Prostate gland (tissue), 2 donors: ENCODE data around the gene ANKRD6. TPM values are rescaled to one million over a fixed set of nuclear protein-coding genes. Genes with fewer than 3 reads are reported as not detected.

Experiments used
- DNase-seq: peaks from one replicate; pipeline ENCODE4 v3.0.0-alpha.2; 2019; ENCODE audit warnings: low spot score
- H3K27ac ChIP-seq, 2 donors: fragments of 200-600 bp; sonication (generic); 2 replicates each; pipeline ENCODE4 v1.5.1; 2017 to 2019
- H3K27me3 ChIP-seq: fragments of 200-600 bp; sonication (generic); replicated peaks from 2 replicates; pipeline ENCODE4 v1.5.1; 2019; ENCODE audit not compliant: insufficient read depth
- H3K36me3 ChIP-seq, 2 donors: fragments of 200-600 bp; sonication (generic); 1 replicate in 1 of 2; 2 replicates in 1 of 2; pipeline versions ENCODE4 v1.5.1 to v1.8.1; 2017 to 2019
- H3K4me1 ChIP-seq: fragments of 200-600 bp; sonication (generic); replicated peaks from 2 replicates; pipeline ENCODE4 v1.5.1; 2019
- H3K4me3 ChIP-seq, 2 donors: fragments of 200-600 bp; sonication (generic); 2 replicates each; pipeline ENCODE4 v1.5.1; 2017 to 2019
- H3K9me3 ChIP-seq: fragments of 200-600 bp; sonication (generic); 2 replicates; pipeline ENCODE4 v1.5.1; 2017
- CTCF ChIP-seq, 4 experiments: fragments of 200-600 bp in 2 of 4; fragments of 450-650 bp in 2 of 4; sonication (generic) in 2 of 4; IDR thresholded peaks; 1 replicate in 3 of 4; 2 replicates in 1 of 4; pipeline ENCODE4 v1.5.1; 2016 to 2019; ENCODE audit warnings: antibody characterized with exemption in 4 of 4, mild to moderate bottlenecking in 2 of 4, moderate library complexity in 2 of 4
- POLR2A ChIP-seq: fragments of 450-650 bp; IDR thresholded peaks from one replicate; pipeline ENCODE4 v1.6.1; 2016; ENCODE audit warnings: antibody characterized with exemption, mild to moderate bottlenecking
- POLR2AphosphoS5 ChIP-seq: sonication (generic); formaldehyde crosslinking; IDR thresholded peaks from one replicate; pipeline ENCODE4 v1.6.1; 2017; ENCODE audit warnings: antibody characterized with exemption
- WGBS: methylation state at CpG from one replicate; pipeline ENCODE4 v1.1.5; 2018; 5-methylcytosine and 5-hydroxymethylcytosine counted together
- intact Hi-C: fragments of 100-400 bp; cut with DNase I; formaldehyde crosslinking; loops from one replicate; pipeline ENCODE4 v1.14.2; 2022
- total RNA-seq, 2 donors: library from RNA; depleted of rRNA; stranded (reverse); fragments of >200 nt; gene quantifications; one replicate each; pipeline ENCODE4 v1.1.0, GENCODE V29; 2016

The ANKRD6 gene
- total RNA-seq, 2 donors from 2014 or later: 11.9 to 30.9 TPM

- Histone ChIP-seq H3K36me3 (no peaks in the 10 kb centered on the region), H3K4me3 (no peak overlapping the region), H3K9me3 (no peaks in the 10 kb centered on the region), H3K27ac (no peak overlapping the region), H3K4me1 (no peaks in the 10 kb centered on the region), H3K27me3 (no peaks in the 10 kb centered on the region)
- TF ChIP-seq POLR2A (no peak), POLR2AphosphoS5 (no peak), CTCF (IDR thresholded peaks at IDR 0.05) (no peak)
- intact Hi-C loops: no loop called here
- no peak for DNase-seq
These were observed 87.8 kb downstream of the ANKRD6 start for GRCh38 chr6:89520736-89521135.

GRCh38 chr6:89522778-89523177 lies 89.8 kb downstream of the ANKRD6 start:
- Histone ChIP-seq H3K4me1 (no peaks in the 10 kb centered on the region), H3K4me3 (no peak overlapping the region), H3K27ac (no peak overlapping the region), H3K36me3 (no peaks in the 10 kb centered on the region), H3K27me3 (no peaks in the 10 kb centered on the region), H3K9me3 (no peaks in the 10 kb centered on the region)
- no peak for TF ChIP-seq CTCF (IDR thresholded peaks at IDR 0.05)
- TF ChIP-seq POLR2A: no peak
- no peak for TF ChIP-seq POLR2AphosphoS5
- intact Hi-C loops: no loop called here
- no peak for DNase-seq
- WGBS: 70% methylated on average over 2 of the region's 2 CpGs

DNA sequence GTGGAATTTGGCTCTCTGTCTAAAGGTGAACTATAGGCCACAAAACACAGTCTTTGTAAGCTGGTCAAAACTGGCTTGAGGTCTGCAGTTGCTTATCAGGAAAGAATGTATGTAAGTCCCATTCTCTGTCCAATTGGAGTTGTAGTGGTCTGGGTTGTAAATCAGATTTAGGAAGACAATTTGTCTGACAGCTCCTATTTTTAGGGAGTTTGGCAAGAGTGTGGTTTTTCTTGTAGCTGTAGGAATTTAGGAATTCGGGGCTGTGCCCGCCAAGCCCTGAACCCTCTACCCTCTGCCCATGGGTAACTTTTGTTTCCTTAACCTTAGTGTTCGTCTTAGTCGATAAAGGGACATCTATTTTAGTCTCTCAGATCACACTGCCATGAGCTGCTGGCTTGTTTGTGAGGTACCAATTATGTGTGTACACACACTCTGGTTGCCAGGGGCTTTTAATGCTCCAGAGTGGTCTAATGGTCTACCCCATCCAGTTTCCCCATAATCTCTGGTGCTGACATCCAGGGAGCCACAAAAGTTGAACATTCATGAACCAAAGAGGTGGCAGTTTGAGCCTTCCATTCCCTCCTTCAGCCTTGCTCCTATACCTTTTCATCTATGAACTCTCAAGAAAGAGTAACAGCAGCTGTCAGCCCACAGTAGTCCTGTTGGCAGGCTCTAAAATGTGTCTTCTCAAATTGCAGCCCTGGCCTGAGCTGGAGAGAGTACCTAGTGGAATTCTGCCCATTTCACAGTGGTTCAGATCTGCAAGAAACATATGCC lies 93.0 kb downstream of the ANKRD6 start:
- Histone ChIP-seq H3K36me3 (no peaks in the 10 kb centered on the region), H3K4me1 (no peaks in the 10 kb centered on the region), H3K9me3 (no peaks in the 10 kb centered on the region), H3K27me3 (no peaks in the 10 kb centered on the region), H3K4me3 (no peak overlapping the region), H3K27ac (no peak overlapping the region)
- 86% methylated on average over 4 of the region's 4 CpGs for WGBS
- DNase-seq: no peak
- intact Hi-C loops: no loop called here
- no peak for TF ChIP-seq POLR2AphosphoS5
- TF ChIP-seq POLR2A: no peak
- TF ChIP-seq CTCF (IDR thresholded peaks at IDR 0.05): no peak

DNA sequence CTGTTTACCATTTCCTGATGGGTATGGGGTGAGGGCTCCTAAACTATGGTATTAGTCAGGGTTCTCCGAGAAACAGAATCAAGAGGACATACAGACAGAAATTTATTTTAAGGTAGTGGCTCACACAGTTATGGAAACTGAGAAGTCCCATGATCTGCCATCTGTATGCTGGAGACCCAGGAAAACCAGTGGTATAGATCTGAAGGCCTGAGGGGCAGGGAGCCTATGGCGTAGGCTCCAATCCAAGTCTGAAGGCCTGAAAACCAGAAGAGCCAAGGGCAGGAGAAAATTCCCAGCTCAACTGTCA lies 93.6 kb downstream of the ANKRD6 start:
- 91% methylated on average over 2 of the region's 2 CpGs for WGBS
- no peaks in the 10 kb centered on the region for H3K27me3 ChIP-seq
- H3K9me3 ChIP-seq: no peaks in the 10 kb centered on the region
- H3K27ac ChIP-seq: no peak overlapping the region
- no peak for TF ChIP-seq POLR2AphosphoS5
- TF ChIP-seq CTCF (IDR thresholded peaks at IDR 0.05): no peak
- TF ChIP-seq POLR2A: no peak
- H3K4me1 ChIP-seq: no peaks in the 10 kb centered on the region
- H3K36me3 ChIP-seq: no peaks in the 10 kb centered on the region
- no peak overlapping the region for H3K4me3 ChIP-seq
- no peak for DNase-seq
- intact Hi-C loops: no loop called here

DNA sequence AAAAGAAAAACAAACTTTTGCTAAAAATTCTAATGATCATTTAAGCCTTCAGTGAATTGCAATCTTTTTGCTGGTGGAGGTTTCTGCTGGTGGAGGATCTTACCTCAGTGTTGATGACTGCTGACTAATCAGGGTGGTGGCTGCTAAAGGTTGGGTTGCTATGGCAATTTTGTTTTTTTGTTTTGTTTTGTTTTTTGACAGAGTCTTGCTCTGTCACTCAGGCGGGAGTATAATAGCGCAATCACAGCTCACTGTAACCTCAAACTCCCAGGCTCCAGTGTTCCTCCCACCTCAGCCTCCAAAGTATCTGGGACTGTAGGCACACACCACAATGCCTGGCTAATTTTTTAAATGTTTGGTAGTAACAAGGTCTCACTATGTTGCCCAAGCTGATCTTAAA lies 94.7 kb downstream of the ANKRD6 start:
- no peak for DNase-seq
- 98% methylated on average over 2 of the region's 2 CpGs for WGBS
- Histone ChIP-seq H3K4me1 (no peaks in the 10 kb centered on the region), H3K36me3 (no peaks in the 10 kb centered on the region), H3K27me3 (no peaks in the 10 kb centered on the region), H3K4me3 (no peak overlapping the region), H3K9me3 (no peaks in the 10 kb centered on the region), H3K27ac (no peak overlapping the region)
- TF ChIP-seq CTCF (IDR thresholded peaks at IDR 0.05): no peak
- TF ChIP-seq POLR2A: no peak
- no peak for TF ChIP-seq POLR2AphosphoS5
- intact Hi-C loops: no loop called here
